Smooth muscle cell of bladder (primary cell): ENCODE results near the gene NDUFB8. TPM values are rescaled to one million over a fixed set of nuclear protein-coding genes. Genes with fewer than 3 reads are reported as not detected.

ENCODE experiments used
- total RNA-seq: library from RNA; depleted of rRNA; stranded (reverse); fragments of >200 nt; gene quantifications from 2 replicates; pipeline ENCODE4 v1.2.3, GENCODE V29; 2014

NDUFB8 gene
- 213 and 262 TPM in 2 replicates for total RNA-seq

DNA sequence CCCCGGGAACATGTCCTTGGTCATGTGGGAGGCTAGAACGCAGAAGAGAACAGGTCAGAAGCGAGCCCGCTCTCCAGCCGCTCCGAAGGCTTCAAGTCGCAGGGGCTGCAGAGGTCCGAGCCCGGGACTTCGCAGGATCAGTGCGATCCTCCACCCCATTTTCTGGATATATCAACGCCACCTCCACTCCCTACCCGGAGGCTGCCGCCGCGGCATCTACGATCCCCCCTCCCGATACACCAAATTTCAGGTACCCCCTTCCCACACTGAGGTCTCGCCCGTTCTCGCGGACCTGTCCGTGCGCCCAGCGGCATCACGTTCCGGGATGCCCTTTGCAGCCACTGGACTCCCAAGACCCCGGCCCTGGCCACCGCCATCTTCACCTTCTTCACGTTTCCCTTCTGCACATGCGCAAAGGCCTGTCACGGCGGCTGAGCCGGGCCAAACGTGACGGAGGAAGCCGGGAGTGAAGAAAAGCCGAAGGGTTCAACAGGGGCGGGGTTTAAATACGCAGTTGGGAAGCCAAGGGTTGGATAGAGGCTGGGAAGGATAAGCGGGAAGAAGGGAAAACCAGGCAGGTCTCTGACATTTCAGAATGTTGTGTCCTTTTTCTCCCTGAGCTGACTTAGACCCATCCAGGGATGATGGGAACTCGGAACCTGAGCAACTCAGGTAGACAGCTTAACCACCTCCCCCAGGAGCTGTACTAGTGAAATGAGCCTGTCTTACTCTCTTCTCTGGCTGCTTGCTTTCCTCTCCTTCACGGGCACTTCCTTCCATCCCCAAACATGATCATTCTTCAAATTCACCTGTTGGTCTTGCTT, at the start of gene NDUFB8:
NDUFB8 (minus strand) TSS at position 397 of the 824 bp plus-strand sequence; CDS start at position 377, 20 bp downstream.

GRCh38 chr10:100535715-100536353, 6.2 kb upstream of the NDUFB8 start, which contains the start of gene HIF1AN:
Gene HIF1AN (plus strand): TSS chr10:100535943. CDS start chr10:100535959, 16 bp downstream.

GRCh38 chr10:100519311-100520051, 10.2 kb downstream of the NDUFB8 start, which contains the start of gene SEC31B:
Gene SEC31B (minus strand): TSS chr10:100519861. CDS start chr10:100516952, 2,909 bp downstream.

Other genes with a start within 250 kb of the NDUFB8 start
- gene BLOC1S2, start 243.2 kb downstream of the NDUFB8 start, total RNA-seq: 45.1 and 50.9 TPM in 2 replicates
- not detected in 2 replicates for gene PKD2L1, start 199.6 kb downstream of the NDUFB8 start, total RNA-seq
- 439 and 543 TPM in 2 replicates for gene SCD, start 182.6 kb downstream of the NDUFB8 start, total RNA-seq
- not detected in 2 replicates for gene WNT8B, start 66.9 kb downstream of the NDUFB8 start, total RNA-seq
- gene SEC31B, start 10.0 kb downstream of the NDUFB8 start, total RNA-seq: 2.6 and 3.3 TPM in 2 replicates
- 8.5 and 12.7 TPM in 2 replicates for gene HIF1AN, start 6.1 kb upstream of the NDUFB8 start, total RNA-seq
- gene PAX2, start 215.7 kb upstream of the NDUFB8 start, total RNA-seq: not detected in 2 replicates